Peyer's patch (tissue), 4 donors: ENCODE measurements around the gene CYP21A2. TPM values are rescaled to one million over a fixed set of nuclear protein-coding genes. Genes with fewer than 3 reads are reported as not detected.

Experiments
- DNase-seq, 3 donors: peaks; one replicate each; pipeline ENCODE4 v3.0.0-alpha.2; 2017 to 2019
- H3K27ac ChIP-seq, 4 donors: fragments of 200-600 bp; sonication (generic); one replicate each; pipeline ENCODE4 v1.5.1; 2016 to 2019
- H3K27me3 ChIP-seq, 2 donors: fragments of 200-600 bp; sonication (generic); one replicate each; pipeline ENCODE4 v1.5.1; 2019
- H3K36me3 ChIP-seq, 3 donors: fragments of 200-600 bp; sonication (generic); one replicate each; pipeline ENCODE4 v1.5.1; 2016 to 2019
- H3K4me1 ChIP-seq, 4 donors: fragments of 200-600 bp; sonication (generic); one replicate each; pipeline ENCODE4 v1.5.1; 2016 to 2019
- H3K4me3 ChIP-seq, 4 donors: fragments of 200-600 bp; sonication (generic); 1 replicate in 3 of 4; 2 replicates in 1 of 4; pipeline ENCODE4 v1.5.1; 2016 to 2019; ENCODE audit warnings: mild to moderate bottlenecking in 1 of 4
- H3K9me3 ChIP-seq, 4 donors: fragments of 200-600 bp; sonication (generic); one replicate each; pipeline ENCODE4 v1.5.1; 2016 to 2019; ENCODE audit warnings: mild to moderate bottlenecking in 1 of 4
- POLR2A ChIP-seq, 2 donors: fragments of 450-650 bp; IDR thresholded peaks; one replicate each; pipeline ENCODE4 v1.5.1; 2017; ENCODE audit warnings: antibody characterized with exemption in 2 of 2, mild to moderate bottlenecking in 2 of 2, moderate library complexity in 2 of 2
- small RNA-seq, 2 donors: library from RNA; depleted of rRNA; stranded (forward); fragments of <200 nt; gene quantifications; one replicate each; pipeline ENCODE3, GENCODE V24; 2016
- total RNA-seq, 4 donors: library from RNA; depleted of rRNA; stranded (reverse); fragments of >200 nt; gene quantifications; one replicate each; pipeline ENCODE4 v1.1.0, GENCODE V29; 2016
- TF ChIP-seq, protein P1 (sequence below), 6 experiments: fragments of 450-650 bp in 4 of 6; fragments of 200-600 bp in 2 of 6; sonication (generic) in 1 of 6; IDR thresholded peaks; one replicate each; pipeline ENCODE4 v1.5.1; 2017 to 2019; ENCODE audit warnings: antibody characterized with exemption in 6 of 6, mild to moderate bottlenecking in 3 of 6, moderate library complexity in 1 of 6

The CYP21A2 gene
- total RNA-seq, 4 donors from 2014 or later = 1.2 TPM; not detected in 3

DNA sequence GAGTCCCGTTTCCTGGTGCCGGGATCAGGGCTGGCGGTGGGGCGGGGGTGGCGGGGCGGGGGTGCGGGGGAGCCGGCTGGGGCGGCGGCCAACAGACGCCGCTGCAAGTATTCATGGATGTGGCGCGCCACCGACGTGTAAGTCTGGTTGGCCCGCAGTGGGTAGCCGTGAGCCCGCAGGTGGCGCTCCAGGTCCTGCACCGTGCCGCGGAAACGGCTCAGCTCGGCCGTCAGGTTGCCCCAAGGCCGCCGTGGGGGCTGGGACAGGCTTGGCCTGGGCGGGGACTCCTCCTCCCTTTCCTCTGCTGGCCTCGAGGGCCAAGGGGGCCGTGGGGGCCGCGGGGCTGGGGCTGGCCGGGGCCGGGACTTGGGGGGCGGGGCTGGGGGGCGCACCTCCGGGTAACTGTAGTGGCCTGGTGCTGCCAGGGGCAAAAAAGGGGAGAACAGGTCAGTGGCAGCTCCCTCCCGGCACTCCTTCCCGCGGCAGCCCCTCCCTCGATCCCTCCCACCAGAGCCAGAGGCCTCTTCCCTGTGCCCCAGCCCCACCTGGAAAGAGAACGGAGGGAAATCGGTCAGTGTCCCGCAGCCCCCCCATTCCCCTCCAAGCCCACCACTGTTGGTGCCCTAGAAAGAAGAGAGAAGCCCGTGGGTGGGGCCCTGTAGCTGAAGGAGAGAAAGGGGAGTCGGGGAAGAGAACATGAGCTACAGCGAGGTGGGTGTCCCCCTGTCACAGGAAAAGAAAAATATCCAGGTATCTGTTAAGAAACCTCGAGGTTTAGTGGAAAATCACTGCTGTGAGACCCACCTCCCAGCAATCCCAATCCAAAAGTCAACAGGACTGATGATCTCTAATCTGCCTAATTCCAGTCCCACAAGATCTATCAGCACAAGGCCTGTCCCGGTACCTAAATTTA lies 49.6 kb downstream of the CYP21A2 start:
- DNase-seq = peak; percentile 72 to 92 (median 86)
- Histone ChIP-seq H3K4me1 (peaks cover 0 to 32% (median 10%) of the 10 kb centered on the region in 4 donors), H3K4me3 (peak overlapping the region in 3 of 4 donors; percentile 22 to 35 (median 32)), H3K36me3 (no peaks in the 10 kb centered on the region), H3K27ac (peak overlapping the region; percentile 58 to 78 (median 62)), H3K9me3 (no peaks in the 10 kb centered on the region), H3K27me3 (no peaks in the 10 kb centered on the region)
- no peak for TF ChIP-seq POLR2A (IDR thresholded peaks at IDR 0.05)
- TF ChIP-seq, protein P1, sequence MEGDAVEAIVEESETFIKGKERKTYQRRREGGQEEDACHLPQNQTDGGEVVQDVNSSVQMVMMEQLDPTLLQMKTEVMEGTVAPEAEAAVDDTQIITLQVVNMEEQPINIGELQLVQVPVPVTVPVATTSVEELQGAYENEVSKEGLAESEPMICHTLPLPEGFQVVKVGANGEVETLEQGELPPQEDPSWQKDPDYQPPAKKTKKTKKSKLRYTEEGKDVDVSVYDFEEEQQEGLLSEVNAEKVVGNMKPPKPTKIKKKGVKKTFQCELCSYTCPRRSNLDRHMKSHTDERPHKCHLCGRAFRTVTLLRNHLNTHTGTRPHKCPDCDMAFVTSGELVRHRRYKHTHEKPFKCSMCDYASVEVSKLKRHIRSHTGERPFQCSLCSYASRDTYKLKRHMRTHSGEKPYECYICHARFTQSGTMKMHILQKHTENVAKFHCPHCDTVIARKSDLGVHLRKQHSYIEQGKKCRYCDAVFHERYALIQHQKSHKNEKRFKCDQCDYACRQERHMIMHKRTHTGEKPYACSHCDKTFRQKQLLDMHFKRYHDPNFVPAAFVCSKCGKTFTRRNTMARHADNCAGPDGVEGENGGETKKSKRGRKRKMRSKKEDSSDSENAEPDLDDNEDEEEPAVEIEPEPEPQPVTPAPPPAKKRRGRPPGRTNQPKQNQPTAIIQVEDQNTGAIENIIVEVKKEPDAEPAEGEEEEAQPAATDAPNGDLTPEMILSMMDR (IDR thresholded peaks at IDR 0.05) = peak; percentile 14 to 74 (median 62)

DNA sequence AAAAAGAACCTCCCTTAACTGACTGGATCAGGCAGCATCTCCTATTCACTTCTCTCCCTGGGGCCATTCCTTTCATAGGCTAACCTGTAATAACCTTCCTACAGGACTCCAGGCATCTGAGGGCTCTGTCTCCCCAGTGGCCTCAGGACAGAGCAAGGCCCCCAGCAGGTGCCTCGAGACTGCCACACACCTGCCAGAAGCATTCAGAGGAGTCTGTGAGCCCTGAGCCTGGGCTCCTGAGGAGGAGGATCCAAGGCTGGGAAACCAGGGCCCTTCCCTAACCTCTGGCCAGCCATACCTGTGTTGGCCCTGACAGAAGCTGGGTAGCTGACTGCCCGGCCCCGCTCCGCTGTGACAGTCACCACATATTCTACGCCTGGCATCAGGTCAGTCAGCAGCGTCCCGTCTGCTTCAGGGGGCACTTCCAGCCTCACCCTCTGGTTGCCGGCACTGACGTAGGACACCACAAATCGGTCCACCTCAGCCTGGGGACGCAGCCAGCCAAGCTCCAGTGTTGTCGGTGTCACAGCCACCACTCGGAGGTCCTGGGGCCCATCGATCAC lies 50.4 kb downstream of the CYP21A2 start:
- Histone ChIP-seq H3K4me1 (peaks cover 0 to 32% (median 10%) of the 10 kb centered on the region in 4 donors), H3K27ac (peak overlapping the region in 2 of 4 donors; percentile 58 to 63), H3K4me3 (no peak overlapping the region), H3K36me3 (no peaks in the 10 kb centered on the region), H3K9me3 (no peaks in the 10 kb centered on the region), H3K27me3 (no peaks in the 10 kb centered on the region)
- no peak for DNase-seq
- no peak for TF ChIP-seq POLR2A (IDR thresholded peaks at IDR 0.05)
- TF ChIP-seq, protein P1 (IDR thresholded peaks at IDR 0.05) = no peak

DNA sequence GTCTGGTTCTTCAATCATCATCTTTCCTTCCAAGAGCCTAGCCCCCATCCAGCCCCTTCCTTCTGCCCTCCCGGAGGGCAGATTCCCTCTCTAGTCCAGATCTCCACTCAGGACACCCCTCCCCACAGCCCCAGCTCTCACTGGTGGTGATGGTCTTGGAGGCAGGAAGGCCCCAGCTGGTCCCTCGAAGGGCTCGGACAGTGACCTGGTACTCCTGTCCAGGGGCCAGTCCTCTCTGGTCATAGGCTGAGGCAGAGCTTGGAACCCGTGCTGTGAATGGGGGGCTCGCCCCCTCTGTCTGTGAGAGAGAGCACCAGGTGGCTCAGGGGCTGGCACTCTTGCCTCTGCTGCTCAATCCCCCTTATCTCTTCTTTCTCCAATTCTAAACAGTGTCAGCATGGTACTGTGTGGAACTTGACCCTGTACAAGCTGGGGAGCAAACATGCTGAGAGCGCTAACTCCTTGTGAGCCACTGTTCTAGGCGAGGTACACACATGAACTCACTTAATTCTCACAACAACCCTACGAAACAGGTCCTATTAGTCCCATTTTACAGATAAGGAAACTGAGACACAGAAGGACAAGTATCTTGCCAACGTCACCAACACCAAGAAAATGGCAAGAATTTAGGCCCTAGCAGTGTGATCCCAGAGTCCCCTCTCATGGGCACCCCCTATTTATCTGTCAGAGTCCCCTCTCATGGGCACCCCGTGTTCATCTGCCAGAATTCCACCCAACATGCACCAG lies 51.0 kb downstream of the CYP21A2 start:
- DNase-seq = no peak
- Histone ChIP-seq H3K4me1 (peaks cover 0 to 32% (median 10%) of the 10 kb centered on the region in 4 donors), H3K4me3 (no peak overlapping the region), H3K36me3 (no peaks in the 10 kb centered on the region), H3K27me3 (no peaks in the 10 kb centered on the region), H3K9me3 (no peaks in the 10 kb centered on the region), H3K27ac (no peak overlapping the region)
- TF ChIP-seq, protein P1 (IDR thresholded peaks at IDR 0.05) = no peak
- no peak for TF ChIP-seq POLR2A (IDR thresholded peaks at IDR 0.05)

Small RNAs within 50 kb of the gene (small RNA-seq; reads per million reads assigned to genes)
- gene RNA5SP206 = 0 reads per million in 2 donors

Other genes starting within 250 kb of the CYP21A2 start
- 10 to 100 TPM; 33.9 to 53.6 (median 44.7) TPM for gene VARS1, start 242.7 kb upstream of the CYP21A2 start, total RNA-seq
- 10 to 100 TPM; 11.8 to 42.9 (median 19.1) TPM for gene LSM2, start 231.4 kb upstream of the CYP21A2 start, total RNA-seq
- gene HSPA1L, start 223.1 kb upstream of the CYP21A2 start, total RNA-seq = 1 to 10 TPM in 2 of 4 donors, under 1 TPM in 1, not detected in 1; 0.88 to 1.7 (median 1.5) TPM
- 100 to 1,000 TPM in 1 of 4 donors, 10 to 100 TPM in 3; 38.1 to 123 (median 67.0) TPM for gene HSPA1A, start 222.9 kb upstream of the CYP21A2 start, total RNA-seq
- gene HSPA1B, start 210.7 kb upstream of the CYP21A2 start, total RNA-seq = 100 to 1,000 TPM in 3 of 4 donors, 10 to 100 TPM in 1; 85.7 to 199 (median 146) TPM
- 100 to 1,000 TPM in 1 of 4 donors, 10 to 100 TPM in 3; 11.6 to 100 (median 81.8) TPM for gene NEU1, start 175.6 kb upstream of the CYP21A2 start, total RNA-seq
- 100 to 1,000 TPM in 3 of 4 donors, 10 to 100 TPM in 1; 64.4 to 508 (median 436) TPM for gene SLC44A4, start 159.4 kb upstream of the CYP21A2 start, total RNA-seq
- 10 to 100 TPM; 25.0 to 75.1 (median 50.6) TPM for gene EHMT2, start 140.7 kb upstream of the CYP21A2 start, total RNA-seq
- 1 to 10 TPM in 3 of 4 donors, not detected in 1; 1.0 to 5.0 (median 1.9) TPM for gene ZBTB12, start 136.3 kb upstream of the CYP21A2 start, total RNA-seq
- gene C2, start 110.7 kb upstream of the CYP21A2 start, total RNA-seq = 10 to 100 TPM; 15.3 to 63.2 (median 38.4) TPM
- gene CFB, start 92.3 kb upstream of the CYP21A2 start, total RNA-seq = 100 to 1,000 TPM in 1 of 4 donors, 10 to 100 TPM in 3; 23.1 to 183 (median 89.9) TPM
- gene NELFE, start 79.4 kb upstream of the CYP21A2 start, total RNA-seq = 10 to 100 TPM; 45.4 to 59.7 (median 50.2) TPM
- 100 to 1,000 TPM in 2 of 4 donors, 10 to 100 TPM in 2; 81.3 to 130 (median 107) TPM for gene SKIC2, start 79.2 kb upstream of the CYP21A2 start, total RNA-seq
- gene DXO, start 66.3 kb upstream of the CYP21A2 start, total RNA-seq = 10 to 100 TPM; 15.1 to 47.9 (median 24.1) TPM
- gene C4A, start 56.4 kb upstream of the CYP21A2 start, total RNA-seq = 10 to 100 TPM; 13.7 to 56.9 (median 20.8) TPM
- 10 to 100 TPM; 11.0 to 80.0 (median 20.3) TPM for gene C4B, start 23.6 kb upstream of the CYP21A2 start, total RNA-seq
- gene TNXB, start 70.9 kb downstream of the CYP21A2 start, total RNA-seq = 100 to 1,000 TPM in 2 of 4 donors, 10 to 100 TPM in 2; 38.5 to 301 (median 117) TPM
- gene ATF6B, start 89.8 kb downstream of the CYP21A2 start, total RNA-seq = 100 to 1,000 TPM in 3 of 4 donors, 10 to 100 TPM in 1; 75.3 to 408 (median 156) TPM
- 1 to 10 TPM; 5.1 to 6.6 (median 5.6) TPM for gene FKBPL, start 91.9 kb downstream of the CYP21A2 start, total RNA-seq
- gene PRRT1, start 113.5 kb downstream of the CYP21A2 start, total RNA-seq = 1 to 10 TPM in 3 of 4 donors, not detected in 1; 3.1 to 4.1 (median 3.8) TPM
- gene PPT2, start 115.7 kb downstream of the CYP21A2 start, total RNA-seq = 100 to 1,000 TPM in 1 of 4 donors, 10 to 100 TPM in 2, 1 to 10 TPM in 1; 7.4 to 121 (median 26.9) TPM
- 10 to 100 TPM in 3 of 4 donors, 1 to 10 TPM in 1; 8.9 to 28.1 (median 16.2) TPM for gene EGFL8, start 126.2 kb downstream of the CYP21A2 start, total RNA-seq
- gene AGPAT1, start 137.7 kb downstream of the CYP21A2 start, total RNA-seq = 100 to 1,000 TPM in 1 of 4 donors, 10 to 100 TPM in 3; 28.9 to 140 (median 90.7) TPM
- 100 to 1,000 TPM in 3 of 4 donors, 10 to 100 TPM in 1; 84.2 to 199 (median 115) TPM for gene RNF5, start 140.0 kb downstream of the CYP21A2 start, total RNA-seq
- gene AGER, start 145.8 kb downstream of the CYP21A2 start, total RNA-seq = 10 to 100 TPM in 2 of 4 donors, 1 to 10 TPM in 2; 2.8 to 31.4 (median 9.2) TPM
- 10 to 100 TPM; 33.3 to 74.3 (median 64.4) TPM for gene PBX2, start 151.8 kb downstream of the CYP21A2 start, total RNA-seq
- gene GPSM3, start 154.2 kb downstream of the CYP21A2 start, total RNA-seq = 10 to 100 TPM in 2 of 4 donors, 1 to 10 TPM in 2; 5.3 to 38.8 (median 10.3) TPM
- 10 to 100 TPM in 2 of 4 donors, 1 to 10 TPM in 2; 1.8 to 50.3 (median 8.9) TPM for gene NOTCH4, start 185.7 kb downstream of the CYP21A2 start, total RNA-seq